ENCODE results near the gene DTD1.
"Not testable (repeated sequence)": the region's sequence is repeated elsewhere in the genome, so short reads cannot be mapped to it uniquely, and the experiment has no call there.

The DTD1 gene

DNA sequence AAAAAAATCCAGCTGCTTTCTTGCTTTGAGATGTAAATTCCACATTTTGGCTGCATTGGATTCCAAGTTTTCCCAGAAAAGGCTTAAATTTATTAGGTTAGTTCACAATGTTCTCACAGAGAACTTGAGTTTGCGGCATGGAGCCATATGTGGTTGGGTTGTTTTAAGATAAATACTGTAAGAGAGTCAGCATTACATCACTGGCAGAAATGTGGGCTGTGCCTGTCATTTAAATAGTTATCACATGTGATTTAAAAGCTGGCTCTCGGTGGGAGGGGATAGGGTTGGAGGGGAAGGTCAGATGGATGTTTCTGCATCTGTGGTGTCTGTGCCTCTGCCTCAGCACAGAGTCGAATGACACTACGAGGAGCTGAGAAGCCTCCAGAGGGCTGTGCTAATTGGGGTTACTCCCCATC is 151.9 kb downstream of the DTD1 start:
- DNase-seq (ENCODE audit: low spot score) = peak; percentile 65

GRCh38 chr20:18740726-18741125 is 152.9 kb downstream of the DTD1 start:
- DNase-seq (ENCODE audit: low spot score) = no peak

DNA sequence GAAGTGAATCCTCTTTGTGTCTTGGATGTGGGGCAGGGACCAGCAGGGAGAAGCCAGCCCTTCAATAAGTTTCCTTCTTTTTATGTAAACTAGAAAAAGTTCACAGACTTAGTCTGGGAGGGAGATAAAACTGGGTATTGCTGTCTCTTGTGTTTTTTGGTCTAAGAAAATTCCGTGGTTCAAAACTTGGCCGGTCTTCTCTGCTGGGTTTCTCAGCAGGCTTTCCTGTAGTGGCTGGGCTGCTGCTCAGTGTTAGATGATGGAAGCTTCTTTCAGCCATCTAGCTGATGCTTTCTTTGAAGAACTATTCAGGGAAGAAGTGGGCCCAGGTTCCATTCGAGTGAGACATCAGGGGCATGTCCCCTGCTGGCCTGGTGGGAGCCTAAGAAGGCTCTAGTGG is 155.0 kb downstream of the DTD1 start:
- DNase-seq (ENCODE audit: low spot score) = no peak

GRCh38 chr20:18743665-18744440 is 156.0 kb downstream of the DTD1 start:
- DNase-seq (ENCODE audit: low spot score) = no peak

GRCh38 chr20:18747090-18747489 is 159.2 kb downstream of the DTD1 start:
- DNase-seq (ENCODE audit: low spot score) = no peak

GRCh38 chr20:18748987-18749386 is 161.1 kb downstream of the DTD1 start:
- no peak for DNase-seq (ENCODE audit: low spot score)

- no peak for DNase-seq (ENCODE audit: low spot score)
These were observed 161.7 kb downstream of the DTD1 start for GRCh38 chr20:18749528-18749927.

- no peak for DNase-seq (ENCODE audit: low spot score)
These were observed 162.9 kb downstream of the DTD1 start for GRCh38 chr20:18750735-18751134.

GRCh38 chr20:18754030-18754652 is 166.3 kb downstream of the DTD1 start:
- DNase-seq (ENCODE audit: low spot score) = no peak

- DNase-seq (ENCODE audit: low spot score) = no peak
These were observed 166.8 kb downstream of the DTD1 start for GRCh38 chr20:18754653-18755045.

DNA sequence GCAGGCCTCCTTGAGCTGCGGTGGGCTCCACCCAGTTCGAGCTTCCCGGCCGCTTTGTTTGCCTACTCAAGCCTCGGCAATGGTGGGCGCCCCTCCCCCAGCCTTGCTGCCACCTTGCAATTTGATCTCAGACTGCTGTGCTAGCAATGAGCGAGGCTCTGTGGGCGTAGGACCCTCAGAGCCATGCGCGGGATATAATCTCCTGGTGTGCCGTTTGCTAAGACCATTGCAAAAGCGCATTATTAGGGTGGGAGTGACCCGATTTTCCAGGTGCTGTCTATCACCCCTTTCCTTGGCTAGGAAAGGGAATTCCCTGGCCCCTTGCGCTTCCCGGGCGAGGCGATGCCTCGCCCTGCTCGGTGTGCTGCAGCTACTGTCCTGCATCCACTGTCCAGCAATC is 173.0 kb downstream of the DTD1 start:
- DNase-seq (ENCODE audit: low spot score) = not testable (repeated sequence)

DNA sequence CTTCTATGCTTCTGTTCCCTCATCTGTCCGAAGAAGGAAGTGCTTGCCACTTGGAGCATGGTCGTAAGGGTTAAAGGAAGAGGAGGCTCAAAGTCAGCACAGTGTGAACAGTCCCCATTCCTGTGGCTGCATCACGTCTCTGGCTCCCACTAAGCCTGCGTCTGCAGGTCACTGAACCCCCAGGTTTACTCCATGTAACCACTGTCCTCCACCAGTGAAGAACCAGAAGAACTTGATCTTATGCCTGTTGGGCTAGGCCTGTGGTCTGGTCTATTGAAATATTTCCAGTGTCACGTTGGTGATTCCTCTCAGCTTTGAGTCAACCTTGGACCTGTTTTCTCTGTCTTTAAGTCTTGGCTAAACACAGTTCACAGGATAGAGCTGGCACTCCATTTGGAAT is 179.8 kb downstream of the DTD1 start:
- DNase-seq (ENCODE audit: low spot score) = no peak

GRCh38 chr20:18773566-18773965 is 185.7 kb downstream of the DTD1 start:
- no peak for DNase-seq (ENCODE audit: low spot score)

DNA sequence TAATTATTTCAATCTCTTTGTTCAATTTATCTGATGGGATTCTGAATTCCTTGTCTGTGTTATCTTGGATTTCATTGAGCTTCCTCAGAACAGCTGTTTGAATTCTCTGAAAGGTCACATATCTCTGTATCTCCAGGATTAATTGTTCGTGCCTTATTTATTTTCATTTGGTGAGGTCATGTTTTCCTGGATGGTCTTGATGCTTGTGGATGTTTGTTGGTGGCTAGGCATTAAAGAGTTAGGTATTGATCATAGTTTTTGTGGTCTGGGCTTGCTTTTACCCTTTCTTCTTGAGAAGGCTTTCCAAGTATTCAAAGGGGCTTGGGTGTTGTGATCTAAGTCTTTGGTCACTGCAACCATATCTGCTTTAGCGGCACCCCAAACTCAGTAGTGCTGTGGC is 186.4 kb downstream of the DTD1 start:
- DNase-seq (ENCODE audit: low spot score) = no peak

- DNase-seq (ENCODE audit: low spot score) = no peak
These were observed 187.8 kb downstream of the DTD1 start for GRCh38 chr20:18775633-18776032.

- DNase-seq (ENCODE audit: low spot score) = no peak
These were observed 191.0 kb downstream of the DTD1 start for GRCh38 chr20:18778690-18779392.

DNA sequence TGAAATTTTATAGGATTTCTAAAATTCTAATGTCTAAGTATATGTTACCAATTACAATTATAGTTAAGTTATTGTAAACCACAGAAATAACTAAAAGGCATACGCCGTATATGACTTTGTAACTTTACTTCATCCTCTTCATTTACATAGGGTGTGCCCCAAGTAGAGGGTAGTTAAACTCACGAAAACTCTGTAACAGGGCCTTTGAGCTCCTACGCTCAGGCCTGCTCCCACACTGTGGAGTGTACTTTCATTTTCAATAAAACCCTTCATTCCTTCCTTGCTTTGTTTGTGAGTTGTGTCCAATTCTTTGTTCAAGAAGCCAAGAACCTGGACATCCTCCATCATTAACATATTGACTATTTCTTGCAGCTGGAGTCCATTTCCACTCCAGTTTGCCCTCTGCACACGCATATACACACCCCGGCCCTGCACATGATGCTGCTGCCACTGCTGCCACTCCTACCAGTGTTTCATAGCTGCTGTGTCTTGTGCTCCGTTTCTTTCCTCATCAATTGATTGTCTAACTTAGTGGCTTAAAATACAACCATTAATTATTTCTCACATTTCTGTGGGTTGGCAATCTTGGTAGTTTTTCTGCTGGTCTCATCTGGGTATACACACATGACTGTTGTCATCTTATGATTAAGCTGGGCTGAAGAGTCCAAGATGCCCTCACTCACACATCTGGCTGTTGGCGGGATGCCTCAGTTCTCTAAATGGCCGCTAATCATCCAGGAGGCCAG is 192.7 kb downstream of the DTD1 start:
- DNase-seq (ENCODE audit: low spot score) = no peak

- DNase-seq (ENCODE audit: low spot score) = no peak
These were observed 193.7 kb downstream of the DTD1 start for GRCh38 chr20:18781509-18781908.

- DNase-seq (ENCODE audit: low spot score) = no peak
These were observed 195.6 kb downstream of the DTD1 start for GRCh38 chr20:18783385-18783959.

DNA sequence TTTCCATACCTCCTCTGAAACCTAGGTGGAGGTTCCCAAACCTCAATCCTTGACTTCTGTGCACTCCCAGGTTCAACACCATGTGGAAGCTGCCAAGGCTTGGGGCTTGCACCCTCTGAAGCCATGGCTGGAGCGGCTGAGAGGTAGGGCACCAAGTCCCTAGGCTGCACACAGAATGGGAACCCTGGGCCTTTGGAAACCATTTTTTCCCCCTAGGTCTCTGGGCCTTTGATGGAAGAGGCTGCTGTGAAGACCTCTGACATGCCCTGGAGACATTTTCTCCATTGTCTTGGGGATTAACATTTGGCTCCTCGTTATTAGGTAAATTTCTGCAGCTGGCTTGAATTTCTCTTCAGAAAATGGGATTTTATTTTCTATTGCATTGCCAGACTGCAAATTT is 199.2 kb downstream of the DTD1 start:
- not testable (repeated sequence) for DNase-seq (ENCODE audit: low spot score)

- no peak for DNase-seq (ENCODE audit: low spot score)
These were observed 200.2 kb downstream of the DTD1 start for GRCh38 chr20:18788021-18788420.

DNA sequence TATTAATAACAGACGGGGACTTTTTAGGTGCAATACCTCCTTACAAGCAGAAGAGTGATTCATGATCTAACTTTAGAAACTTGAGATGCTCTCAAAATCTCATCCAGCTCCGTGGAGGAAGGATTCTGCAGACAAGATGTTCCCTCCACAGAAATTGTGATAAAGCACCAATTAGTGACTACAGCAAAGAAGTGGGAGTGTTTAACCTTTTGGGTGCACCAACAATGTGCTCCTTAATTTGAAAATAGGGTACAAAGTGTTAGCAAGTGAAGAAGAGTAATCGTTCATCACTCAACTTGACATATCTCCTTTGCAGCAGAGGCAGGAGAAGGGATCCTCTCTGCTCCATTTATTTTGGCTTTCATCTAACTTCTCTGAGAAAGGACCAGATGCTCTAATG is 202.9 kb downstream of the DTD1 start:
- no peak for DNase-seq (ENCODE audit: low spot score)

Measured in SK-N-DZ (cell line).